Endothelial cell of umbilical vein (primary cell): Measurements from ENCODE around the gene ARHGEF11. TPM values are rescaled to one million over a fixed set of nuclear protein-coding genes. Genes with fewer than 3 reads are reported as not detected.

ENCODE experiments used
- BruUV-seq: library from RNA; stranded (reverse); fragments of 400-500 nt; replicated peaks from 2 replicates; lab custom pipeline; 2021; lab: Mats Ljungman, UMichigan
- CTCF ChIA-PET: fragments of 300-600, 350-600 bp; sonication (Branson Sonifier 250); formaldehyde crosslinking; loops from one replicate; lab custom pipeline; 2021; ENCODE audit warnings: antibody characterized with exemption, inconsistent platforms; lab: Charles Lee
- POLR2A ChIA-PET: fragments of 300-600, 350-600 bp; sonication (Branson Sonifier 250); formaldehyde crosslinking; loops from one replicate; lab custom pipeline; 2021; ENCODE audit warnings: antibody characterized with exemption, inconsistent platforms; lab: Charles Lee
- DNase-seq: peaks from one replicate; pipeline ENCODE4 v3.0.0-alpha.2; 2011; ENCODE audit warnings: low read depth, low spot score
- FAIRE-seq: peaks from 2 replicates; lab custom pipeline; 2011; peaks lifted over from hg19 to GRCh38; lab: Jason Lieb, UNC
- H2AFZ ChIP-seq: 2 replicates; pipeline ENCODE4 v1.6.0; 2012; ENCODE audit warnings: low read depth, low read length, control low read depth, inconsistent platforms
- H3K27ac ChIP-seq: 2 replicates; pipeline ENCODE4 v1.5.1; 2011; ENCODE audit warnings: low read depth, mild to moderate bottlenecking, control low read depth, low read length, moderate library complexity; ENCODE audit not compliant: insufficient read depth
- H3K27me3 ChIP-seq, 2 experiments: 2 replicates each; pipeline versions ENCODE4 v1.6.0 to v1.6.1; 2011; ENCODE audit warnings: low read length in 2 of 2, mixed read lengths in 1 of 2; ENCODE audit not compliant: control insufficient read depth in 2 of 2, insufficient read depth in 2 of 2
- H3K36me3 ChIP-seq, 2 experiments: 2 replicates in 1 of 2; 3 replicates in 1 of 2; pipeline ENCODE4 v1.5.1; 2011; ENCODE audit warnings: low read length in 2 of 2, mild to moderate bottlenecking in 1 of 2, moderate library complexity in 1 of 2; ENCODE audit not compliant: control insufficient read depth in 2 of 2, insufficient read depth in 2 of 2; ENCODE audit errors: extremely low read depth in 1 of 2
- H3K4me1 ChIP-seq: 3 replicates; pipeline ENCODE4 v1.5.1; 2011; ENCODE audit warnings: mild to moderate bottlenecking, low read length; ENCODE audit not compliant: control insufficient read depth, insufficient read depth; ENCODE audit errors: extremely low read depth
- H3K4me2 ChIP-seq: 2 replicates; pipeline ENCODE4 v1.6.1; 2011; ENCODE audit warnings: low read length, control low read depth, mixed read lengths; ENCODE audit not compliant: insufficient read depth
- H3K4me3 ChIP-seq, 3 experiments: fragments of 200-600 bp in 1 of 3; sonication (generic), shearing (Covaris generic) in 1 of 3; replicated peaks in 1 of 3; 2 replicates each; pipeline ENCODE4 v1.5.1; 2011 to 2016; ENCODE audit warnings: control low read depth in 3 of 3, low read length in 3 of 3, mild to moderate bottlenecking in 2 of 3, inconsistent platforms in 1 of 3, low read depth in 1 of 3, moderate library complexity in 1 of 3; ENCODE audit not compliant: insufficient read depth in 1 of 3
- H3K79me2 ChIP-seq: 2 replicates; pipeline ENCODE4 v1.6.0; 2012; ENCODE audit warnings: low read length, inconsistent platforms; ENCODE audit not compliant: control insufficient read depth, insufficient read depth
- H3K9ac ChIP-seq: replicated peaks from 2 replicates; pipeline ENCODE3; 2011; ENCODE audit warnings: low read length, control low read depth; ENCODE audit not compliant: insufficient read depth; ENCODE audit errors: extremely low read depth
- H3K9me1 ChIP-seq: replicated peaks from 3 replicates; pipeline ENCODE4 v1.6.0; 2011; ENCODE audit warnings: mild to moderate bottlenecking, low read length; ENCODE audit not compliant: control insufficient read depth, insufficient read depth; ENCODE audit errors: extremely low read depth
- H3K9me3 ChIP-seq: replicated peaks from 2 replicates; pipeline ENCODE4 v1.5.1; 2012; ENCODE audit warnings: low read length, inconsistent platforms; ENCODE audit not compliant: control insufficient read depth, insufficient read depth
- H4K20me1 ChIP-seq: replicated peaks from 2 replicates; pipeline ENCODE3; 2011; ENCODE audit warnings: mild to moderate bottlenecking, low read length; ENCODE audit not compliant: control insufficient read depth, insufficient read depth; ENCODE audit errors: extremely low read depth
- CTCF ChIP-seq, 2 donors: IDR thresholded peaks; 1 replicate in 1 of 2; 2 replicates in 1 of 2; pipeline ENCODE4 v1.5.1; 2011; ENCODE audit warnings: low read length in 2 of 2, mild to moderate bottlenecking in 2 of 2, moderate library complexity in 2 of 2, control low read depth in 1 of 2, inconsistent platforms in 1 of 2, low read depth in 1 of 2; ENCODE audit not compliant: insufficient read depth in 1 of 2; ENCODE audit errors: extremely low read depth in 1 of 2
- EZH2 ChIP-seq: IDR thresholded peaks from 2 replicates; pipeline ENCODE4 v1.6.1; 2012; ENCODE audit warnings: borderline replicate concordance, low read depth, mild to moderate bottlenecking, moderate library complexity, low read length, inconsistent platforms; ENCODE audit not compliant: severe bottlenecking
- FOS ChIP-seq: IDR thresholded peaks from 2 replicates; pipeline ENCODE4 v1.6.1; 2011; ENCODE audit warnings: mild to moderate bottlenecking, low read length, moderate library complexity, borderline replicate concordance; ENCODE audit not compliant: insufficient read depth
- GATA2 ChIP-seq: IDR thresholded peaks from 2 replicates; pipeline ENCODE4 v1.7.0; 2011; ENCODE audit warnings: low read depth, mild to moderate bottlenecking, moderate library complexity, mixed read lengths, low read length; ENCODE audit not compliant: insufficient read length, insufficient read depth
- JUN ChIP-seq: IDR thresholded peaks from 2 replicates; pipeline ENCODE4 v1.6.1; 2011; ENCODE audit warnings: borderline replicate concordance, low read depth; ENCODE audit not compliant: insufficient read length, insufficient read depth
- MAX ChIP-seq: IDR thresholded peaks from 2 replicates; pipeline ENCODE4 v1.6.1; 2011; ENCODE audit not compliant: insufficient read depth, insufficient read length
- MYC ChIP-seq: IDR thresholded peaks from one replicate; pipeline ENCODE4 v1.6.1; 2011; ENCODE audit warnings: mild to moderate bottlenecking, low read depth, low read length
- POLR2A ChIP-seq: IDR thresholded peaks from 2 replicates; pipeline ENCODE4 v1.6.1; 2012; ENCODE audit warnings: low read depth, mild to moderate bottlenecking, control low read depth, low read length
- POLR2AphosphoS5 ChIP-seq: IDR thresholded peaks from 2 replicates; pipeline ENCODE4 v1.6.1; 2012; ENCODE audit warnings: low read depth, mild to moderate bottlenecking, control low read depth, low read length, moderate library complexity; ENCODE audit not compliant: insufficient read depth
- dilution Hi-C: fragments of 300-500 bp; cut with MboI; formaldehyde crosslinking; loops from one replicate; pipeline ENCODE4 v1.15.0; 2019; ENCODE audit warnings: low sequenced_read_pairs; ENCODE audit not compliant: extremely low pct_ligation_motif_present
- intact Hi-C: fragments of 100-400 bp; cut with micrococcal nuclease; formaldehyde crosslinking; loops from one replicate; pipeline ENCODE4 v1.10.0; 2022
- polyA plus RNA-seq, 4 experiments: library from polyadenylated mRNA; depleted of rRNA in 3 of 4; stranded (reverse) in 3 of 4; unstranded in 1 of 4; fragments of >200 nt; gene quantifications; 2 replicates each; pipeline versions ENCODE4 v1.2.1 to v1.2.3, GENCODE V29; 2011 to 2012; ENCODE audit warnings: missing spikeins in 1 of 4
- total RNA-seq: library from RNA; stranded (reverse); gene quantifications from 2 replicates; pipeline ENCODE4 v1.2.3, GENCODE V29; 2021

ARHGEF11 gene
- total and polyA plus RNA-seq, 2 donors (not counting 3 experiments of a cell fraction or from before 2014, with no cell fraction given) = 18.2 to 28.0 TPM

- no TSS peak for BruUV-seq
- DNase-seq (no peak), FAIRE-seq (no peak)
- Histone ChIP-seq H3K4me1 (peaks cover 2% of the 10 kb centered on the region), H3K27me3 (peaks cover 0 to 8% of the 10 kb centered on the region in 2 experiments), H4K20me1 (no peaks in the 10 kb centered on the region), H3K79me2 (no peaks in the 10 kb centered on the region), H3K9ac (no peak overlapping the region), H3K9me3 (no peaks in the 10 kb centered on the region), H3K36me3 (no peaks in the 10 kb centered on the region), H2AFZ (no peak overlapping the region), H3K9me1 (no peaks in the 10 kb centered on the region), H3K27ac (no peak overlapping the region), H3K4me3 (no peak overlapping the region), H3K4me2 (no peak overlapping the region)
- ChIA-PET POLR2A (interaction anchor here (0.5 to 1.0 kb wide), 2 partner anchors 42 to 145 kb away, joined by 3 to 4 read pairs; no protein-coding TSS in a partner anchor), CTCF (interaction anchor here (0.7 to 11.2 kb wide), 7 partner anchors 38 to 240 kb away, joined by 3 to 312 read pairs (median 22); partner anchors contain the start of genes ISG20L2, METTL25B and PEAR1)
- no peak for TF ChIP-seq JUN
- TF ChIP-seq GATA2 = no peak
- TF ChIP-seq POLR2A = no peak
- TF ChIP-seq POLR2AphosphoS5 = no peak
- TF ChIP-seq MYC = no peak
- no peak for TF ChIP-seq MAX
- no peak for TF ChIP-seq FOS
- TF ChIP-seq EZH2 = no peak
- TF ChIP-seq CTCF (IDR thresholded peaks at IDR 0.05; ENCODE audit: extremely low read depth in 1 of 2, insufficient read depth in 1 of 2, low read depth in 1 of 2, low read length in 2 of 2) = no peak
- dilution Hi-C loops = no loop called here
- intact Hi-C loops = loop anchor here (5.0 kb wide), 2 partner anchors 228 to 302 kb away; no protein-coding TSS in a partner anchor
These were observed 115.8 kb downstream of the ARHGEF11 start for GRCh38 chr1:156929596-156930238.
